GM19043 (cell line): ENCODE data around the gene PDZD8.
A peak's percentile ranks its signal among the peaks of the same experiment; 100 is the strongest.

Experiments used
- ATAC-seq: cut with Tn5 transposase; IDR thresholded peaks from one replicate; pipeline ENCODE4 v1.9.1; 2021; ENCODE audit warnings: low read depth; ENCODE audit not compliant: unreplicated experiment

Gene PDZD8

GRCh38 chr10:117375360-117376178, at the start of gene PDZD8:
PDZD8 (minus strand) TSS chr10:117375440; CDS start chr10:117375227, 213 bp downstream.
- ATAC-seq: peak; percentile 79

GRCh38 chr10:117424171-117424570, 48.9 kb upstream of the PDZD8 start:
- no peak for ATAC-seq

GRCh38 chr10:117421985-117422384, 46.7 kb upstream of the PDZD8 start:
- no peak for ATAC-seq

GRCh38 chr10:117420768-117421167, 45.5 kb upstream of the PDZD8 start:
- ATAC-seq: no peak

GRCh38 chr10:117419921-117420320, 44.7 kb upstream of the PDZD8 start:
- no peak for ATAC-seq

GRCh38 chr10:117419159-117419558, 43.9 kb upstream of the PDZD8 start:
- no peak for ATAC-seq

GRCh38 chr10:117418121-117418520, 42.9 kb upstream of the PDZD8 start:
- ATAC-seq: no peak

GRCh38 chr10:117417196-117417595, 42.0 kb upstream of the PDZD8 start:
- ATAC-seq: no peak

GRCh38 chr10:117413928-117414618, 38.8 kb upstream of the PDZD8 start:
- ATAC-seq: no peak

GRCh38 chr10:117412469-117413010, 37.3 kb upstream of the PDZD8 start:
- no peak for ATAC-seq

- no peak for ATAC-seq
These were observed 36.5 kb upstream of the PDZD8 start for GRCh38 chr10:117411479-117412399.

GRCh38 chr10:117410557-117410956, 35.3 kb upstream of the PDZD8 start:
- no peak for ATAC-seq

- no peak for ATAC-seq
These were observed 34.5 kb upstream of the PDZD8 start for GRCh38 chr10:117409549-117410305.

- no peak for ATAC-seq
These were observed 33.5 kb upstream of the PDZD8 start for GRCh38 chr10:117408436-117409384.

- ATAC-seq: no peak
These were observed 30.5 kb upstream of the PDZD8 start for GRCh38 chr10:117405730-117406129.

GRCh38 chr10:117400329-117400728, 25.1 kb upstream of the PDZD8 start:
- ATAC-seq: no peak

GRCh38 chr10:117399341-117400196, 24.3 kb upstream of the PDZD8 start:
- ATAC-seq: no peak

- no peak for ATAC-seq
These were observed 22.8 kb upstream of the PDZD8 start for GRCh38 chr10:117398029-117398428.
